ENCODE measurements around the gene RAB4A.
"Not testable (repeated sequence)": the region's sequence is repeated elsewhere in the genome, so short reads cannot be mapped to it uniquely, and the experiment has no call there.

DNA sequence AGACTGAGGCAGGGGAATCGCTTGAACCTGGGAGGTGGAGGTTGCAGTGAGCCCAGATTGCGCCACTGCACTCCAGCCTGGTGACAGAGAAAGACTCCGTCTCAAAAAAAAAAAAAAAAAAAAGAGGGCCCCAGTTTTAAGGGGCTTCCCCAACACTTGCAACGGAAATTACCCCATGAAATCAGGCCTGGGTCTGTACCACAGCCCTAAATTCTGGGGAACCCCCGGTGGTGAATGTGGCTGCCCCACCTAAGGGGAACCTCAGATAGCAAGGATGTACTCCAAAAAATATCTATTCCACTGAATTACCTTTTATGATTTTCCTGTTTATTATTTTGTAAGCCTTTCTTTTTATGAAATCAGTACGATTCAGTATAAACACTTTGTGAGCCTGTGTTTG lies 56.9 kb downstream of the RAB4A start:
- TF ChIP-seq, protein P1, sequence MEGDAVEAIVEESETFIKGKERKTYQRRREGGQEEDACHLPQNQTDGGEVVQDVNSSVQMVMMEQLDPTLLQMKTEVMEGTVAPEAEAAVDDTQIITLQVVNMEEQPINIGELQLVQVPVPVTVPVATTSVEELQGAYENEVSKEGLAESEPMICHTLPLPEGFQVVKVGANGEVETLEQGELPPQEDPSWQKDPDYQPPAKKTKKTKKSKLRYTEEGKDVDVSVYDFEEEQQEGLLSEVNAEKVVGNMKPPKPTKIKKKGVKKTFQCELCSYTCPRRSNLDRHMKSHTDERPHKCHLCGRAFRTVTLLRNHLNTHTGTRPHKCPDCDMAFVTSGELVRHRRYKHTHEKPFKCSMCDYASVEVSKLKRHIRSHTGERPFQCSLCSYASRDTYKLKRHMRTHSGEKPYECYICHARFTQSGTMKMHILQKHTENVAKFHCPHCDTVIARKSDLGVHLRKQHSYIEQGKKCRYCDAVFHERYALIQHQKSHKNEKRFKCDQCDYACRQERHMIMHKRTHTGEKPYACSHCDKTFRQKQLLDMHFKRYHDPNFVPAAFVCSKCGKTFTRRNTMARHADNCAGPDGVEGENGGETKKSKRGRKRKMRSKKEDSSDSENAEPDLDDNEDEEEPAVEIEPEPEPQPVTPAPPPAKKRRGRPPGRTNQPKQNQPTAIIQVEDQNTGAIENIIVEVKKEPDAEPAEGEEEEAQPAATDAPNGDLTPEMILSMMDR (IDR thresholded peaks at IDR 0.05) = not testable (repeated sequence)
- TF ChIP-seq POLR2A (IDR thresholded peaks at IDR 0.05) = not testable (repeated sequence)

Data from uterus (tissue), 2 donors.